Activated naive CD4-positive, alpha-beta T cell treated with anti-CD3 and anti-CD28 coated beads, Interleukin-2, amount 50 U/mL, for 16 hours (primary cell): Measurements from ENCODE around the gene MIS12.

Experiments
- DNase-seq: peaks from one replicate; pipeline ENCODE4 v3.0.0-alpha.2; 2020

The MIS12 gene

DNA sequence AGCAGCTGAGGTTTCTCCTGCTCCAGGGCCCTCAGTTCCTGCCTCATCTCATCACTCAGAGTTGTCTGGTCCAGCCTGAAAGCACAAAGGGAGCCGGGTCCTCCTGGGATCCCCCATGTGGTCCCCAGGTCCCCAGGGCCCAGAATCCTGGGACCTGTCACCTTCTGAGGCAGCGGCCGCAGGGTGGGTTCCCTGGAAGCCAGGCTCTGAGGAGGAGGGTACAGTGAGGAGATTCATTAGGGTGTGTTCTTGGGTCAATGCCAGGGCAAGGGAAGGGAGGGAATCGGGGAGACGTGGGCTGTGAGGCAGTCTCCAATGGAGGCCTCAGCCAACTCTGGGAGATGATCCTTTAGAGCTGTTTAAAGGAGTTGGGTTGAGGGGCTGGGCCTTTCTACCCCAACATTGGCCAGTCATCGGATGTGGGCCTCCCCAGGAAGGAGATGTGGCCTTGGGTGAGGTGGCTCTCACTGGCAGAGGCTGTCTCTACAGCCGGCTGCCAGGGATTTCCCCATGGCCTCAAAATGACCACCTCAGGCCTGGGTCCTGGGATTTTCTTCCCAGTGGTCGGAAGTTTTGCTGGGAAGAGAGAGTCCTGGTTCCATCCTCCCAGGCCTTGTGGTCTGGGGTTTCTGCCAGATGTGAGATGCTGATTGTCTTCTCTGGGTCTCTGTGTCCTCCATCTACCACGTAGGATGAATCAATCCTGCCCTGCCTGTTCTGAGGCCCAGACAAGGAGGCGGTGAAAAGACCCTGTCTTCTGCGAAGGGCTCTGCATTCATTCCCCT lies 50.7 kb downstream of the MIS12 start:
- no peak for DNase-seq

DNA sequence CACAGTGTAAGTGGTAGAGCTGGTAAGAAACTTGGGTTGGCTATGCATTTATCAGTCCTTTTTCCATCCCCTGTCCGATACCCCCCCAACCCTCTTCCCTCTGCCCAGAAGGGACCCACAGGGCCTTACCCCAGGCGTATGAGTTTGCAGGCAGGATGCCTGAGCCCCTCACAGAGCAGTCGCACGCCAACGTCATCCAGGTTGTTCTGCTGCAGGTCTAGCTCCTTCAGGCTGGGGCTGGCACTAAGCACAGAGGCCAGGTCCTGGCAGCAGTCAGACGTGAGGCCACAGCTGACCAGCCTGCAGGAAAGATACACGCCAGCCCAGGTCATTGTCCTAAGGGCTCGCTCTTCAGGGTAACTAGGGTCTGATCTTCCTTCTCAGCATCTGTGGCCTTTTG lies 52.9 kb downstream of the MIS12 start:
- DNase-seq: no peak

DNA sequence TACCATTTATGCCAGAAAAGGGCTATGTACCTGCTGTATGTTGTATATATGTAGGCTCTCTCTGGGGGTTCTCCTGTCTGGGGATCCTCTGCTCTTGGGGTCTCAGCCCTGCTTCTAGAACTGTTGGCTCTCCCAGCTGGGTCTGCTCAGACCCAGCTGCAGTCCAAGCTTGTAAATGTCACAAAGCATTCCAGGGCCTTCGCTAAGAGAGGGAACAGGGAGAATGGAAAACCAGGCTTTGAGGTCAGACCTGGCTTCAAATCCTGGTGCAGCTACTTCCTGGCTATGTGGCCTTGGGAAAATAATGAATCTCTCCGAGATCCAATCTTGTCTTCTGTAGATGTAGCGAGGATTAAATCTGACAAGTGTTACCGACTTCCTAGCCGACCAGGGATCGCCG lies 54.0 kb downstream of the MIS12 start:
- no peak for DNase-seq
